GM21576 (cell line): ENCODE data around the gene DENND2A.
"Not testable (repeated sequence)": the region's sequence is repeated elsewhere in the genome, so short reads cannot be mapped to it uniquely, and the experiment has no call there.

Experiments used
- ATAC-seq: cut with Tn5 transposase; IDR thresholded peaks from one replicate; pipeline ENCODE4 v1.9.1; 2021; ENCODE audit warnings: mild to moderate bottlenecking, moderate library complexity; ENCODE audit not compliant: unreplicated experiment

The DENND2A gene

DNA sequence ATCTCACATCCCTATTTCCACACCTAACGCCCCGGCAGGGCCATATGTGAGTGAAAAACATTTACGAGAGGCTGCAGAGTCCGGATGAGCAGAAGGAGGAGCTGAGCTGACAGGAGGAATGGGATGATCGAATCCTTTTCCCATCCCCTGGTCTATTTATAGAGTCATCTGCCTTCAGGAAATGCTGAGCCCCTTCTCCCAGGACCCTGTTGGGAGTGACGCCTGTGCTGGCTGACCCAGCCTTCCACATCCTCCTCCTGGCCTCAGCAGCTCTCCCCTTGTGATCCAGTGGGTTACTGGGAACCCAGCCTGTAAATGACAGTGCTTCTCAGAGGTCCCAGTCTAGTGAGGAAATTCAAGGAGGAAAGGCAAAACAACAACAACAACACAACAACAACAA lies 16.6 kb downstream of the DENND2A start:
- no peak for ATAC-seq

DNA sequence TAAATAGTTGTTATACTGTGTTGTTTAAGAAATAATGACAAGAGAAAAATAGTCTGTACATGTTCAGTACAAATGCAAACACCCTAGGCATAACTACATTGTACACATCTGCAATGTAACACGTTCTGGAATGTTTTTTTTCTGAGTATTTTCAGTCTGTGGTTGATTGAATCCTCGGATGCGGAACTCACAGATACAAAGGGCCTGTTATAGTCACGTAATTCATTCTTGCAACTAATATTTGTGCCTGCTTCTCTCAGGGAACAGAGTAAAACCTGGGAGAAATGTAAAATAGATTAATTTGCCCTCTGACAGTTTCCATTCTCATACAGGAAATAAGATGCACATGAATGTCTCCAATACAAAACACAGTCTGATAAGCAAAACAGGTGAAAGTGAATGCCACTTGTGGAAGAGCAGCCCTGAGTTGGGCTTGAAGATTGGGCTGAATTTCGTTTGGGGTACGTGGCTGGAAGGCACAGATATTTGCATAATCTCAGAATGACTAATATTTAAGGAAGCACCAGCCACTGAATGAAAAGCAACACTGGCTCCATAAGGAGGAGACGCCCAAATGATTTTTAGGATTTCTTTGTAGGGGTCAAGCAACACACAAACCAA lies 19.1 kb downstream of the DENND2A start:
- no peak for ATAC-seq

DNA sequence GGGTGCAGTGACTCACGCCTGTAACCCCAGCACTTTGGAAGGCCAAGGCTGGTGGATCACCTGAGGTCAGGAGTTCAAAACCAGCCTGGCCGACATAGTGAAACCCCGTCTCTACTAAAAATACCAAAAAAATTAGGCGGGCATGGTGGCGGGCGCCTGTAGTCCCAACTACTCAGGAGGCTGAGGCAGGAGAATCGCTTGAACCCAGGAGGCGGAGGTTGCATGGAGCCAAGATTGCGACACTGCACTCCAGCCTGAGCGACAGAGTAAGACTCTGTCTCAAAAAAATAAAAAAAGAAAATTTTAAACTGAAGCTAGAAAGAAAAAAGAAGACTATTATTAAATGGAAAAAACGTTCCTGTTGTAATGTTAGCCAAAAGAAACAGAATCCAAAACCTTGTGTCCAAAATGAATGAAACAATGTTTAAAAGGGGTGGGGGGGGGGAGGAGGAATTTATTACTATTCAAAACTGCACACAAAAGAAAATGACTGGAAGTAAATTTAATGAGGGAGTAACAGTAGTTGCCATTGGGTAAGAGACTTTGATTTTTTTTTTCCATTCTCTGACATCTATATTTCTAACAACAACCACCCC lies 20.6 kb downstream of the DENND2A start:
- not testable (repeated sequence) for ATAC-seq

DNA sequence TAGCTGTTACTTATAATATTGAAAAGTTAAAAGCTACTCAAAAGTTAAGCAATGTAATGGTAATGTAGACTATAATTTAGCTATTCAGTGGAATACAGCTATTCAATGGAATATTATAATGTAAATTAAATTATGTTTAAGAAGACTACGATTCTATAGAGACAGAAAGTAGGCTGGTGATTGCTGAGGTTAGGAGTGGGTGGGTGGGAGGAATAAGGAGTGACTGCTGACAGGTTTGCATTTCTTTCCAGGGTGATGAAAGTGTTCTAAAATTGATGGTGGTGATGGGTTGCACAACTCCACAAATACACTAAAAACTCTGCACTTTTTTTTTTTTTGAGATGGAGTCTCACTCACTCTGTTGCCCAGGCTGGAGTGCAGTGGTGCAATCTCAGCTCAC lies 21.4 kb downstream of the DENND2A start:
- ATAC-seq, result no peak

DNA sequence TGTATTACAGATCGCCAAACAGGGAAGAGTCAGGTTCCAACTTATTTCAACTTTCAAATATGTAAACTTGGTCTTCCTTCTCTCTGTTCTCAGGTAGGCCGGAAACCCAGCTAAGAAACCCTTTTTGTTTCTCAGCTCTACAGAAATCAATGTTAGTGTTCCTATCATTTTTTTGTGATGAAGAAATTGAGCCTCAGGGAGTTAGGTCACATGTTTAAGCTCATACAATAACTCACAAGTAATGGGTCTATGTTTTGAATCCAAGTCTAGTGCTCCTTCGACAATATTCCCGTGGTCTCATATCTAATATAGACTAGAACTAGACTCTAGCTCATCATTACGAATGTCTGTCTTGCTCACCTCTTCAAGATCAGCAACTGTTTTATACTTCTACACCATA lies 22.3 kb downstream of the DENND2A start:
- no peak for ATAC-seq

DNA sequence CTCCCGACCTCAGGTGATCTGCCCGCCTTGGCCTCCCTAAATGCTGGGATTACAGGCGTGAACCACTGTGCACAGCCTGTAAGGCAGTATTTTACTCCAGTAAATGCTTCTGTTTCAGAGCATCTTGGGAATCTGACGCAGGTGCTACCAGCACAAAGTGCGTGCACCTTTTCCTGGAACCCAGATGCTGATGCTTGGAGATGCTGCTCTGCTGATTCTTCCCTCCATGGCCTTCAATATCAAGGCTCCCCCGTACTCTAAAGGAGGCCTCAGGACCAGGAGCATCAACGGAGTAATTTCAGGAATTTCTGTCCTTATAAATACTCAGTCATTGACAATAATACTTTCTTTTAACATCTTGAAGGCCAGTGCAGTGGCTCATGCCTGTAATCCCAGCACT lies 23.5 kb downstream of the DENND2A start:
- no peak for ATAC-seq

DNA sequence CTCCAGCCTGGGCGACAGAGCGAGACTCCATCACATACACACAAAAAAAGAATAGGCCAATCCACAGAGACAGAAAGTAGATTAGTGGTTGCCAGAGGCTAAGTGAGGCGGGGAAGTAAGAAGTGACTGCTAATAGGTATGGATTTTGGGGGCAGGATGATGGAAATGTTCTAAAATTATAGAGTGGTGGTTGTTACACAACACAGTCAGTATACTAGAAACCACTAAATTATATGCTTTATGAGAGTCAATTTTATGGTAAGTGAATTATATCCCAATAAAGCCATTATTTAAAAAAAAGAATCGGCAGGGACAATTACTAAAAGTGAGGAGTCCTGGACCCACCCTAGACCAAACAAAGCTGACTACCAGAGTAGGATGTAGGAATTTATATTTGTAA lies 24.3 kb downstream of the DENND2A start:
- no peak for ATAC-seq

DNA sequence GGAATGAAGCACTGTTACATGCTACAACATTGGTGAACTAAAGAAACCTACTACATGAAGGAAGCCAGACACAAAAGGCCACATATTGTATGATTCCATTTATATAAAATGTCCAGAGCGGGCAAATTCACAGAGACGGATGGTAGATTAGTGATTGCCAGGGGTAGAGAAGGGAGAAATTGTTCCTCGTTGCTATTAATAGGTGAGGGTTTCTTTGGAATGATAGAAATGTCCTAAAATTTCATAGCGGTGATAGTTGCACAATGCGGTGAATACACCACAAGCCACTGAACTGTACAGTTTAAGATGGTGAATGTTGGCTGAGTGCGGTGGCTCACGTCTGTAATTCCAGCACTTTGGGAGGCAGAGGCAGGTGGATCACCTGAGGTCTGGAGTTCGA lies 29.0 kb downstream of the DENND2A start:
- ATAC-seq, result no peak

DNA sequence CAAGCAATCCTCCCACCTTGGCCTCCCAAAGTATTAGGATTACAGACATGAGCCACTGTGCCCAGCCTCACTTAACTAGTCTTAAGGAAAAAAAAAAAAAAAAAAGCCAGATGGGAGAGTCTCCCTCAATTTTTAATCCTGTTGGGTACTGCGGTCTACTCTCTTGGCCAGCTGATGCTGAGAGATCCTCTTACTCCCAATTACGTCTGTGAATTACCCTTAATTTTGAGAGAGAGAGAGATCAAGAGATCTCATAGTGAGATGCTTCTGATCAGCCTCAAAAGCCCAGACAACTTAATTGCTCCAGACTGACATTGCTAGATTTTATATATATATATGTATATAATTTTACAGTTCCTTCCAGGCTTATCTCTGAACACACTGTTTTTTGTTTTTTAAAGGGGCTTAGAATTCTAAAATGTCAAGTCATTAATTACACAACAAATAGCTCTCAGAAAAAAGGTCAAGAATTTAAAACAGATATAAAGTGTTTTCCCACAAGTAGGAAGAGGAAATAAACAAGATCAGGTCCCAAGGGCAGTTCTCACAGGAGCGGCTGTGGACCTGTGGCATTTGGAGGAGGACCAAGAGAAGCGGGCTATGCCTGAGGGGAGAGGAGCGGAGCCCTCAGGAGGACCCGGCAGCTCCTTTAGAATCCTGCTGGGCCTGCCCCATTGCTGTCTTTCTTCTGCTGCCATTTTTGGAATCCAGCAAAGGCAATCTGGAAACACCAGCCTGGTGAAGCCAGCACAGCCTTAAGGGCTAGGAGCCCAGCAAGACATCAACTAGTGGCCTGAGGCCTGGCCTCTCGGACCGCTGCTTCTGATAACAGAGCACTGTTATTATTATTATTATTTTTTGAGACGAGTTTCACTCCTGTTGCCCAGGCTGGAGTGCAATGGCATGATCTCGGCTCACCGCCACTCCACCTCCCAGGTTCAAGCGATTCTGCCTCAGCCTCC lies 30.1 kb downstream of the DENND2A start:
- no peak for ATAC-seq

DNA sequence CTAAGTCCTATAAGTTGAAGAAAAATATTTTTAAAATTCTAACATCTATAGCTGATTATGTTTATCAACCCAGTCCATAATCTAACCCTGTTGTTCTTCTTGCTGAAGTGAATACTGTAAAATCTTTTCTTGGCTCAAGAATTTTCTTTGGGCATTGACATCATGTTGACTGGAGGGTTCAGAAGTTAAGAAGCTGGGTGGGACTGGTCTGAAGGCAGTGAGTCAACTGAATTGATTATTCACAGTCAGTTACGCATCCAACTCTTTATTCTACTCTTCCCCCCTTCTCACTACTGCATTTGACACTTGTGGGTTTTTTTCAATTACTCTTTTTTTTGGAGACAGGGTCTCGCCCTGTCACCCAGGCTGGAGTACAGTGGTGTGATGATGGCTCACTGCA lies 31.0 kb downstream of the DENND2A start:
- no peak for ATAC-seq

DNA sequence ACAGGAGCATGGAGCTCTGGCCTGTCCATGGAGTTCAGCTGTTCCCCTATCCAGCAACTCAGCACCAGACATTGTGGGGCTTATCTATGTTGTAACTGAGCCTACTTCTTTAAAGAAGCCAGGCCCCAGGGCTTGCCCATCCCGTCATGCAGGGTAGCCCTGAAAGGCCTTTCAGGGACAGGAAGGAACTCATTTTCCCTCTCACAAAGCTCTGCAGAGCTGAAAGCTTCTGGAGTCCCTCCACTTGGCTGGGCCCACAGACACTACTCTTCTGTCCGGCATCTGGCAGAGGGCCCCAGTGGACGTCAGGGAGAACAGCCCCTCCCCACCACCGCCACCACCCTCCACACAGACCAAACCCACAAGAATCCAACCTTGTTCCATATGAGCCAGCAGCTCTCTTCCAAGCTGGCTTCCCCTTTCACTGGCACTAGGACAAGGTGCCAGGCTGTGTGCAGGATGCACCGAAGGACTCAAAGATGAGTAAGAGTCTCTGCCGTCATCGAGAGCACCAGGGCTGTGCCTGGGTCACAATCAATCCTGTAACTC lies 33.1 kb downstream of the DENND2A start:
- no peak for ATAC-seq

DNA sequence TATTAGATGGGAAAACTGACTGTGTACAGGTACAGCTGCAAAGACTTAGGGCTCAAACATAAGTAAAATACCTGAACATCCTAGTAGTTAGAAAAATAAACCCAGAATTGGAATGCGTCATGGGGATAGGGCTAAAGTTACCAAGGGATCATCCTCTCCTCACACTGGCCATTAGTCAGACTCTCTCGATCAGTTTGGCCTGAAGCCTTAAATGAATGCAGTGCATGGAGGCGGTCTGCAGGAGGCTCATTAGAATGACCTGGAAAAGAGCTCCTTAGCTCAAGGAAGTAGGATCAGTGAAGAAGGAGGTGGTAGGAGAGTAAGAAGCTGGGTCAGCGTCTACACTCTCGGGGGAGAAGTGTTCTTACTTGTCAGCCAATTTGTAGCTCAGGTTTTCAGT lies 35.3 kb downstream of the DENND2A start:
- no peak for ATAC-seq

DNA sequence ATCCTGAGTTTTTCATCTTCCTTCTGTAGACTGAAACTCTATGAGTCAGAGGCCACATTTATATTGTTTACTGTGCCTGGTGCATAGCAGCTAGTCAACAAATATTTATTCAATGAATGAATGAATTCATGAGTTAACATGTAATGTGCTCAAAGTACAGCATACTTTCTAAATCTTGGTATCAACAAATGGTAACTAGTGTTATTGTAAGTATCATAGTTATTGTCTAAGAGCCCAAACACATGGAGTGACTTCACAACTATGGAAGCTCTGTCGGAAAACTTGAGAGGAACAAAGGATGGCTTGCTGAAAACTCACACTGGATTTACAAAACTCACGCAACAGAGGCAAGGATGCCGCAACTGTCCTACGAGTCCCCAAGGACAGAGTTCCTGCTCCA lies 35.9 kb downstream of the DENND2A start:
- no peak for ATAC-seq

DNA sequence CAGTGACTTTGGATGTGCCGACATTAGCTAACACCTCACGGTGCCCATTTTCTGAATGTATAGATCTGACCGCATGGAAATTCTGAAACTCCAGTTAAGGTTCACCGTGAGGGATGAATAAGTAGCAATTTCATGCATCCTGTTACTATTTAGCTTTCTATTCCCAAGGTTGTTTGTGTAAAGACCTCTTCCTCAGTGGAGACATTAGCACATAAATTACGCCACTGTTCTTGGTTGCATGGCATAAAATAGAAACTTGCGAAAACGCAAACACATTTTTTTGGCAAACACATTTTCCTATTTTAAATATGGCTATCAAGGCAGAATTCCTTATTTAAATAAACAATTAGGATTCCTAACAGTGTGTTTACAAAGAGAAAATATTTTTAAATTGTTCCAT lies 36.5 kb downstream of the DENND2A start:
- no peak for ATAC-seq

DNA sequence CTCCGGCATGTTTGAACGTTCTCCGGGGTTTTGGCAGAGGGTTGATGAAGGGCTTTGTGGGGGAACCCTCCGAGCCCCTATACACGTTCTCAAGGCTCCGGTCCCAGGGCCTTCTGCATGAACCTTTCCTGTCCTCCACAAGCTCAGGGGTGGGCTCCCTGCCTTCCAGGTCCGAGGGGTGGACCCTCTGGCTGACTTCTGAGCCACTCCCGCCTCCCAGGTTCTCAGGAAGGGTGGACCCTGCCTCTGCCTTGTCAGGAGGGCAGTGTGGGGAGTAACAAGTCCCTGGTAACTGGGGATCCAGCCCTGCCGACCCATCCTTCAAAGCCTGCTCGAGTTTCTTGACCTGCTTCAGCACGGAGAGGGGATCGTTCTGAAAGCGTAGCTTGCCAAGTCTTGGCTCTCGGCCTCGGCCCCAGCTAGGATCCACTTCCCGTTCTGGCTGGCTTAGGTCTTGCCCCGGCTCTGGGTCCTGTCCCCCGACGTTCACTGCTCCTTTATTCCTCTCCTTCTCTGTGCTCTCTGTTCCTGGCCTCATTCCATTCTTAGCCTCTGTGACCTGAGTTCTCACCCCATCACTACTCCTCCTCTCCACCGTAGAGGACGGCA lies 38.9 kb downstream of the DENND2A start:
- no peak for ATAC-seq

DNA sequence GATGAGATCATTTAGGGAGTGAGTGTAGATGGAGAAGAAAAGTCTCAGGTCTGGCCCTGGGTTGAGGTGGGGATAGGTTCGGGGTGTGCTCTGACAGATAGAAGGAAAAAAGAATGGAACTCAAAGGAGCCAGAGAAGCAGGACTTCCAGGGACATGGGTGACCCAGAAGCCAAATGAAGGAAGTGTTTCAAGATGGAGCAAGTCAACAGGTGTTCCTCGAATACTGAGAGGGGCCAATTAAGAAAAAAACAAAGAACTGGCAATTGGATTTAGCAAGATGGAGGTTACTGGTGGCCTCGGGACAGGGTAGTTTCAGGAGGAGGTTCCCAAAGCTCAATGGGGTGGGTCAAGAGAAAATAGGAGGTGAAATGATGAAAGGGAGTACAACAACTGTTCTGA lies 40.3 kb downstream of the DENND2A start:
- ATAC-seq, result no peak

DNA sequence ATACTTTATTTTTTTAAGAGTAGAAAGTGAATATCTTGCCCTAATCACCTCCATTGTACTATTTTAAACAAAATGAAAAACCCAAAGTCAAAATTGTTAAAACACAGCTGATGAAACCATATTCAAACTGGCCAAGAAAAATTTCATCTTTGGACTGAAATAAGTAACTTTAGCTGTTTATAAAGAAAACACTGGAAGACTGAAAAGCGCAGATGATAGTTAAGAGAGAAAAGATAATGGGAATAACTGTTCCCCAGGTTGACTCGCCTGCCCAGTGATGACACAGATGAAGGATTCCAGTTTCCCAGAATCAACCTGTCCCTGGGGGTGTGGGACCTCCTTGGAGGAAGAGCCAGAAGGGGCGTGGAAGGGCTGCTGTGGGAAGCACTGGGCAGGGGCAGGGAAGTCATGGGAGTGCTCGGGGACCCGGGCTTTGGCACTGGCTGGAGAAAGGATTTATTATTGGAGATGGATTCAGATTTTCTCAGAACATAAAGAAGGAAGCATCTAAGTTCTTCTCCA lies 43.1 kb downstream of the DENND2A start:
- no peak for ATAC-seq

DNA sequence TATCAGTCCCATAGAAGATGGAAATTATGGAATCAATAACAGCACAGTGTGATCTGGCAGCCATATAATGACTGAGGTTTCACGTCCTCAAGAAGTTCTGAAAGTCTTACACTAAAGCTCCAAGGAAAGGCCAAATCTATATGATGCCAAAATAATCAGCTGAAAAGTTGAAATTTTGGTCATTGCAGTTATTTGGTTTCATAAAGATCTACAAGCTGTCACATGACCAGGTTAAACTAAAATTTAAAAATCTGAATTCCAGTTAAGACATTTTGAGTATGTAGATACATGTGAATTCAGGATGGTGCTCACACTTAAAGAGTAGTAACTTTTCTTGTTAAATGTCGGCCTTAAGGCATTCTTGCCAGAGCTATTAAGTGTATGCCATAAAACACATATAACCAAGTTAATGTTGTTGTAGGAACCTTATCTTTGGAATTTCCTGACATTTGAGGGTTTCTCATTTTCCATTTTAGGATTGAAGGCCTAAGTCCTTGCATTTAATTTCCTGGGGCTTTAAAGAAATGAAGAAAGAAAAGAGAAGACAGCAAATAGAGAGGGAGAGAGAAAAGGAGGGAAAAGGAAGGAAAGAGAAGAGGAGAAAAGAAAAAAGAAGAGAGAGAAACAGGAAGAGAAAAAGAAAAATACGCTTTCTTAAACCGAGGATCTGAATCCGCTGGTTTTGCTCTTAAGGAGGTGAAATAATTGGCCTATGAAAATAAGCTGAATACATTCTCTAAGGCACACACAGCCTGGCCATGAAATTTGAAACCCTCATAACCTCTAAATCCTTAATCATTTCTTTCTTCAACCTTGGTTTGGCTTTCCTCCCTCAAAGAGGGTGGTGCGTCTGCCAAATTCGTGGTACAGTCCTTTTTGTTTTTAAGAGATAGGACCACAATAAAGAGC lies 43.8 kb downstream of the DENND2A start:
- no peak for ATAC-seq

DNA sequence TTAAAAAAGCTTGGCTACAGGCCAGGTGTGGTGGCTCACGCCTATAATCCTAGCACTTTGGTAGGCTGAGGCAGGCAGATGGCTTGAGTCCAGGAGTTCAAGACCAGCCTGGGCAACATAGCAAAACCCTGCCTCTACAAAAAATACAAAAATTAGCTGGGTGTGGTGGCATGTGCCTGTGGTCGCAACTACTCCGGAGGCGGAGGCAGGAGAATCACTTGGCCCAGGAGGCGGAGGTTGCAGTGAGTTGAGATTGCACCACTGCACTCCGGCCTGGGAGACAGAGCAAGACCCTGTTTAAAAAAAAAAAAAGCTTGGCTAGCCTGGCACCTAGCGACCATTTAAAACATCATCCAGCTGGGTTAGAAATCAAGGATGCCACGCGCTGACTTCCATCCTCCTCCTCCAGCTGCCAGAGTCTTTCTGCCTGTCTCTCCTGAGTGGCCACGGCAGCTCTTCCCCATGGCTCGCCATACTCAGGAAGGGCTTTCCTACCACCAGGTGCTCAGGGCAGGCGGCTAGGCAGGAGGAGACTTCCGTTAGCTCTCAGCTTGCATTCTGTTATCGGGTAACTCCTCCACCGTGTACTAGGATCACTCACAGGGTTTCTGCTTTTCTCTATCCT lies 45.0 kb downstream of the DENND2A start:
- no peak for ATAC-seq
